ENCODE measurements around the gene ATP6V1B1.

The ATP6V1B1 gene

DNA sequence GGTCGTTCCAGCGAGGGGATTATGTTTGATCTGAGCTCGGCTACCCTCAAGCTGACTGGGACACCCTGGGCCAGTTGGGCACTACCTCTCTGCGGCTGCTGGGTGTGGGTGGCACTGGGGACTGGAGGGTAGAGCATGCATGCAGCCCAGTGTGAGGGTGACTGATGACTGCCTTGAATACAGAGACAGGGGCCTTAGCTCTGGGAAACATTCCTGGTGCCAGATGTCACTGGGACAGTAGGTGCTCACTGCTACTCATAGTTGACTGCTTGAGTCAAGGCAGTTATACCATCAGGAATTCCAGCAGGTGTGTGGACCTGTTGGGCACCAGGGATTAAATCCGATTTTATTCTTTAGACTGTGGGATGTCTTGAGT is 33.6 kb upstream of the ATP6V1B1 start:
- DNase-seq, result no peak

DNA sequence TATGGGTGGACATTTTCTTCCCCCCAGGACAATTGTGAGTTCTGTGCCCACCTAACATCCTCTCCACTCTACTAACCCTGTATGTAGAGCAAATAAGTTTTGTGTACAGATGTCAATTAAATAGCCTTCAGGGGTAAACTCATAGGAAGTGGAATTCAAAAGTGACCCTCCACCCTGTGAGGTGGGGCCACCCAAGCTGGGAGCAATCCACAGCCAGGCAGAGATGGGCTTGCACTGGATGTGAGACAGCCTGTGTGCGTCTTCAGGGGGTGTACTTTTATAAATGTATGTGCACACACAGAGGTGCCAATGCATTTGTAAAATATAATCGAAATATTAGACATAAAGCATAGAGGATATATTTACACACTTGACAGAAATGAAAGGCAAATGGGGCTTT is 33.1 kb upstream of the ATP6V1B1 start:
- DNase-seq, result no peak

DNA sequence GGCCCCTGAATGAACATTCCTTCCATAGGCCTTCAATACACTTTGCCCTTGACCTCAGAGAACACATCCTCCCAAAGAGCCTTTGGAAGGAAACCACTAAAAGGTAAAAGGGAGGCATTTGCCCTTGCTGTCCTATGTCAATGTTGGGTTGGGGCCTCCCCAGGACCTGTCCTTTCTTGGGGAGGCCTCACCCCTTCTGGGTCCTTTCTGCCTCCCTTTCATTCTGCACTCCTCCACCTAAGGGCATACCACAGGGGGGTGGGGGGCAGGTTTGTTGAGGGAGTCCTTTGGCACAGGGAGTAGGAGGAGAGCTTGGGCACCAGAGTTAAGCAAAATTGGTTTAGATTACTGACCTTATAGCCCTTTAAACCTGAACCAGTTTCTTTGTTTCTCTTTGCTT is 32.5 kb upstream of the ATP6V1B1 start:
- DNase-seq, result no peak

DNA sequence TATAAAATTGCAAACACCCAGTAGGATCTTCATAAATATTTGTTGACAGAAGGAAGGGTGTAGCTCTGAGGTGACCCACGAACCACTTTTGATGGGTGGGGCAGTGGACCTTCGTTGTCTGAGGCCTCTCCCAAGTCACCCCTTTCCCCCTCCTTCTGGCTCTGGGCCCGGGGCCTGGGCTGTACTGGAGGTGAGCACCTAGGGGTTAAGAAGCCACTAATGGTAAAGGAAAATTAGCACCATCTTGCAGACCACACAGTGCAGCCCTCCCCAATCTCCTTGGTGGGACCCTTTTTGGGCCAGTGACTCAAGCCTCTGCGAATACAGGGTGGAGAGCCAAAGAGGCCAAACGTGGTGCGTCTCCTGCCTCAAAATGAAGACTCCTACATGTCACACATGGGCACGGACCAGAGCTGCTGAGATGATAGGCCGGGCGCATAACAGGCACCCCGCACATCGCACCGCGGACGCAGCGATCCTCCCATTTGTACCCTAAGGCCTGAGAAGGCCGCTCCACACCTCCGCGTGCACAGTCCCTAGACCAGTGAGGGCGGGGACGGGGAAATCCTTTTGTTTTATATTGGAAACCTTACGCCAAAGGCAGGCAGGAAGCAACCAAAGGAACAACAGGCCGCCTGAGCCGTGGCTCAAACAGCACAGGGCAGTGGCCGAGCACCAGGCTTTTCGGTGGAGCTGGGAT is 31.9 kb upstream of the ATP6V1B1 start:
- DNase-seq, result no peak

DNA sequence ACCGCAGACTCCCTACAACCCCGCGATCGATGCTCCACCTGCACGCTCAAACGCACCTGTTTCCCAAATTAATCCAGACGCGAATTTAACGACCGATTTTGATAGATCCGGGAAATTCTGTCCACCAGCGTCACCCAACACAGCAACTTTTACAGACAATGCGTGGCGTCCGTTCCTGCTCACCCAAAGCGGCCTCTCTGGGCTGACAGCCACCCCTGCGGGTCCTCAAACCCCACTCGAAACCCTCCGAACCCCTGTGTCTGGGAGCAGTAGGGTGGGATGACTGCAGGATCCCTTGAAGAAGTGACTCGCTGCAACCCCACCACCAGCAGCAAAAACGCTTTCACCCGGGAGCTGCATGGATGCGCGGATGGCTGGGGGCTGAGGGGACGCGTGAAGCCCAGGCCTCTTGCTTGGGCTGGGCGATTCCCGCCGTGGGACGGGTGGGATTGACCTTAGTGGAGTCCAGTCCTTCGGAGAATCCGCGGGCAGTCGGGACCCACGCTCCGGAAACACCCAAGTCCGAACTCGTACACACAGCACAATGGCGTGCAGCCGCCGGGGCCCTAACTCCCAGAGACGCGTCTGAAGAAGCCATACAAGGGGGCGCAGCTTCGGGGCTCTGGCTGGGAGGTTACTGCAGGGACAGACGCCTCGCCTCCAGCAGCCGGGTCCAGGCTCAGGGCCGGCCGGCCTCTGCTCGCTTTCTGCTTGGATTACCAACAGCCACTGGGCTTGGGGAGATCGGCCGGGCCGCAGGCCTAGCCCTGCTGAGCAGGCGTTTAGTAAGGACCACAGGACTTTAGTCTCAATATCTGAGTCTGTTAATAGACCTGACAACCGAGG is 31.1 kb upstream of the ATP6V1B1 start:
- DNase-seq, result no peak

DNA sequence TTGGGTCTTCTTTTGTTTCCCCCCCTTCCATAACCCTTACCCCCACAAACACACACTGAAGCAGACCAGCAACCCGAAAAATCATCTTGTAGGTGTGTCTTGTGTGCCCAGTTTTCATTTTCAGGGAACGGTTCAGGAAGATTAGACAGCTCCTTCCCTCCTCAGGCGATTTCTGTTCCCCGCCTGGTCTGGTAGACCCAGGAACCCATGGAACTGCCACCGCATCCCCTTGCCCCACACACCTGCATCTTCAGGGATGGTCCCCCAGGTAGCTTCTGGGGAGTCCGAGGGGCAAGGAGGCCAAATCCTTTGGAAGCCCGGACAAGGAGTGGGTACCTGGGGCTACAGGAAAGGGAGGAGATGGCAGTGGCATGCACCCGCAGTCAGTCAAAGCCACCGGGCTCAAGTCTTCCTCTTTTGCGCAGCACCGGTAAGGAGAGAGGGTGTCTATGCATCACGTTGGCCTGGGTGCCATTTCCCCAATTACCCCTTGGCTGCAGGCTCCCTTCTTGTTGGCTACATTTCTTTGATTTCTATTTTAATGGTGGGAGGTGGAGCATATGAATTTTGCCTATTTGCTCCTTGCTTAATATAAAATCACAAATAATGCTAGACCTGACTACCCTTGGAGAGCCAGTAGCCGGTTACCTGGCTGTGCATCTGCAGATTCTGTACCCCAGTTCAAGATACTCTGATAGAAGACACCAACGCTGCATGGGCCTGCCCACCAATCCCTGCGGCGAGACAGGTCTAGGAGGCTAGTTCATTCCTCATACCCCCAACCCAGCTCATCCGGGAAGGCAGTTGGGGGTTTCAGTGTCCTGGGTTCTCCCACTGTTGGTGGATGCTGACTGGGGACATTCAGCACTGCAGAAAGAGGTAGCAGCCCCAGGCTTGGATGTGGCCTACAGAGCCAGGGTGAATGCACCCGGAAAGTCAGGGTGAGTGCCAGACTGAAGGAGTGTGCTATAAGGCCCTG is 30.0 kb upstream of the ATP6V1B1 start:
- DNase-seq, result no peak

DNA sequence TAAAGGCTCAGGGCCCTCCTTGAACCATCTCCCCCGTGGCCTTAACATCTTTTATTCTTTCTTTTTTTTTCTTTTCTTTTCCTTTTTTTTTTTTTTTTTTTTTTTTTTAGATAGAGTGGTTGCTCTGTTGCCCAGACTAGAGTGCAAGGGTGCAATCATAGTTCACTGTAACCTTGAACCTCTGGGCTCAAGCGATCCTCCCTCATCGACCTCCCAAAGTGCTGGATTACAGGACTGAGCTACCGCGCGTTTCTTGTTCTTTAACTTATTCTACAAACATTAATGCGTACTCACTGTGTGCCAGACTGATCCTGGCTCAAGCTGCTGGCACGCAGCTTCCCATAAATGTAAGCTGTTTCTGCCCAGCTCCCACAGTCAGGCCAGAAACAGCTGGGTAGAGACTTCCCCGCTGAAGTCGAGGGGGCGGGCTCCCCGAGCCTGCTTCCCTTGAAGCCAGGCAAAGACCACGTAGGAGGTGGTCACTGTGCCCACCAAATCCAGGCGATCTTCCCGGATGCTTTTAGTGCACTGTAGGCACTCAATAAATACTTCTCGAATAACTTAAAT is 29.2 kb upstream of the ATP6V1B1 start:
- no peak for DNase-seq

DNA sequence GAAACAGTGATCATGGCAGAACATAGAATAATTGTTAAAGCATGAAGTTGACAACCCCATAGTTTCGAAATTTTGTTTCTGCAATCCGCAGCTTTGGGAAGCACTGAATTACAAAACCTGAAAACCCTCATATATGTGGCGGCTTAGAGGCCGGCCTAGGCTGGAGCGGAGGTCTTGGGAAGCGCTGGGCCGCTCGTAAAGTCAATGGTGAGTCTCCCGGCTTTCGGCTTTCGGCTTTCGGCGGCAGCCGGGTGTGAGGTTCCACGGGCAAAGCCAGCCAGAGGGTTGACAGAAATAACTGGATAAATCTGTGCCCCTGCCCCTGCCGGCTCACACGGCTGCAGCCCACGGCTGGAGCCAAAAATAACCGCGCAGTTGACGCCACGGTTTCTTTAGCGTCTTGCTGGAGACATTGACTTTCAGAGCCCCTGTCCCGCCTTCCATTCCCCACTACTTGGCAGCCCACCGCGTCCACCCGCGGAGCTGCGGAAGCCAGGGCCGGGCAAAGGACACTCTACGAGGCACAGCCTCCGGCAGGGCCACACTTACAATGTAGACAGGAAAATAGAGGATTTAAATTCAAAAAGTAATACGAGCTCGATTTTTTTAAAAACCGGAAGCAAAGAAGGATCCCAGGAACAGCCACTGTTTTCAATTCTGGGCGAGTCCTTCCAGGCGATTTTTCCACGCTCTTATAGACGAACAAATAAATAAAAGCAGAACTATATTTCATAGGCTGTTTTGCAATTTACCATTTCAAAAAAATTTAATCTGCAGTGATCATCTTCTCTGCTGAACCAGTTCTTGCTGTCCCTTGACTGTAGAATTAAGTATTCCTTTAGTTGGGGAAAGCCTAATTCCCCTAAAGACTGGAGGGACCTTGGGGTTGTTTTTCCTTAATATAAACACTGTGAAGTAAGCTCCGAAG is 28.3 kb upstream of the ATP6V1B1 start:
- DNase-seq, result no peak

DNA sequence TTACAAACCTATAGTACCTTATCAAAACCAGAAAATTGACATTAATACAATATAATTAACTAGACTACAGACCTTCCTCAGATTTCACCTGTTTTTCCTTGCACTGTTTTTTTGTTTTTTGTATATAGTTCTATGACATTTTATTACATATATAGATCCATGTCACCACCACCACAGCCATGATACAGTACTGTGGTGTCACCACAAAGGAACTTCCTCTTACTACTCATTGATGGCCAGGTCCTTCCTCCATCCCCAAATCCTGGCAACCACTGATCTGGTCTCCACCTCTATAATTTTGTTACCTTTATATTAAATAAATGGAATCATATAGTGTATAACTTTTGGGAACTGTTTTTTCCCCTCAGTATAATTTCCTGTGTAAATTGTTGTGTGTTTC is 19.4 kb upstream of the ATP6V1B1 start:
- DNase-seq, result no peak

DNA sequence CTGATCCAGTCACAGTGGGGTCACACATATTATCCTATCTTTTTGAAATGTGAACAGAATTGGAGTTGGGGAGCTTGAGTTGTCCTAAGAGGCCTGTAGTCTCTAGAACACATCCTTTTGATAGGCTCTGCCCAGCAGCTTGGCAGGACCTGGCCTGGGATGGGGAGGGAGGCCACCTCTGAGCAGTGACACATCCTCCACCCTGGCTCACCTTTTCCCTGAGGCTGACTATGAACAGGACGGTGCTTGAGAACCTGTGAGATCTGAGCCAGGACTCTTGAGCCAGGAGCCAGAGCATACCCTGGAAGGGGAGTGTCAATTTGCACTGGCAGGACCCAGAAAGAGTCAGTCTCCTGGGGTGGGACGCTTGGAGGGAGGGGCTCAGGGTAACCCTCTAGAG is 17.7 kb upstream of the ATP6V1B1 start:
- DNase-seq, result no peak

DNA sequence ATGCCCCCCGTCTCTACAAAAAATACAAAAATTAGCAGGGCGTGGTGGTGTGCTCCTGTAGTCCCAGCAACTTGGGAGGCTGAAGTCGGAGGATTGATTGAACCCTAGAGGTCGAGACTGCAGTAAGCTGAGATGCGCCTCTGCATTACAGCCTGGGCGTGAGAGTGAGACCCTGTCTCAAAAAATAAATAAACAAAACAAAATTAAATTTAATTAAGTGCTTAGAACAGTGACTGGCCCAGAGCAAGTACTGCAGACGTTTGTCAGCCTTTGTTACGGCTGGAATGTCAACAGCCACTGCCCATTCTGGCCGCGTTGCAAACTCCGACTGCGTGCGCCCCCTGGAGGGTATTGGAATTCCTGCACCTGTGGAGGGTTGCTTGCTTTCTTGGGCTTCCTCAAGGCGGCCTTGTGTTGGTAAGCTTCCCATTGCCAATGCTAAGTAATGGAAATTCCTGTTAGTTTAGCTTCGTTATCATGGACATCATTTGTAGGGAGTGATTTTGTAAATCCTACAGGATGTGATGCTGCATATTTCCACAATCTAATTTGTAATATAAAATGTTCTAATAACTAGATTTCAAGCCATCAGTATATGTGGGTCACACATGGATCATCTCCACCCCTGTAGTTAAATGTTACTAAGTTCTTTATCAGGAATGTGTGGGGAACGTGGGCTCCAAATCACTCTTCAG is 15.9 kb upstream of the ATP6V1B1 start:
- DNase-seq, result peak; percentile 35 to 72 (median 62)

DNA sequence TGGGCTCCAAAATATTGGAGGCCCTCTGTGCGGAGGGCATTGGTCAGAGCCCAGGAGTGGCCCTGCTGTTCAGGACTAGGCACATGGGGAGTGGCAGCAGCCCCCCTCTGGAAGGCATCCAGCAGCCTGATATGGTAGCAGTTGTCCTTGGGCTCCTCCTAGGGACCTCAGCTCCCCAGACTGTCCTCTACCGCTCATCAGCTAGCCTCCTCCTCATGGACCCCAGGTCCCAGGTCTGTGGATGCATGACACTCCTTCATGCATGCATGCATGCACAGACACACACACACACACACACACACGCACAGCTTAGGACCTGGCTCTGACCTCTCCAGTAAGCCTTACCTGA is 15.4 kb upstream of the ATP6V1B1 start:
- DNase-seq, result no peak

DNA sequence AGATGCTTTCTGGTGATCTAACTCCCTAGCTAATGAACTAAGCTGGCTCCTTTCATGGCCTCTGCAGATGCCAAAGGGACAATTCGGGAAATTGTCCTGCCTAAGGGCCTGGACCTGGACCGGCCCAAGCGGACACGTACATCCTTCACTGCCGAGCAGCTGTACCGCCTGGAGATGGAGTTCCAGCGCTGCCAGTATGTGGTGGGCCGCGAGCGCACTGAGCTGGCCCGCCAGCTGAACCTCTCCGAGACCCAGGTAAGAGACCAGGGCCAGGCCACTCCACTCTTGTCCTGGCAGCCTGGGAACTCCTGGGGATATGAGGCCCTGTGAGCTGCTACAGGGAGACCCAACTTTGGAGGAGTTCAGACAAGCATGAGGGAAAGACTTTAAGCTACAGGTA is 14.7 kb upstream of the ATP6V1B1 start:
- DNase-seq, result no peak

DNA sequence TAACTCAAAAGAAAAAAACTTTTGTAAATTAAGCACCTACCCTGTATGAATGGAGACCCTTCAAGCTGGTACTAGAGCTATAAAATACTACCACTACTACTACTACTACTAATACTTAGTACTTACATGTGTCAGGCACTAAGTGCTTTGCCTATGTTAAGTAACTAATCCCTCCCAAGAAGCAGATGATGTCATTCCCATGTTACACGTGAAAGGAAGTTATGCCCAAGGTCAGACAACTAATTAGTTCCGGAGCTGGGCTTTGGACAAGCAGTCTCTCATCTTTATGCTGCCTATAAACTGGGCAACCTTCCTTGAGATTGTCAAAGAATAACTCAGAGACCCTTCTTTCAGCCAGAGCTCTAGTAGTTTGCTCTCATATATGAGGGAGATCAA is 13.9 kb upstream of the ATP6V1B1 start:
- DNase-seq, result no peak

DNA sequence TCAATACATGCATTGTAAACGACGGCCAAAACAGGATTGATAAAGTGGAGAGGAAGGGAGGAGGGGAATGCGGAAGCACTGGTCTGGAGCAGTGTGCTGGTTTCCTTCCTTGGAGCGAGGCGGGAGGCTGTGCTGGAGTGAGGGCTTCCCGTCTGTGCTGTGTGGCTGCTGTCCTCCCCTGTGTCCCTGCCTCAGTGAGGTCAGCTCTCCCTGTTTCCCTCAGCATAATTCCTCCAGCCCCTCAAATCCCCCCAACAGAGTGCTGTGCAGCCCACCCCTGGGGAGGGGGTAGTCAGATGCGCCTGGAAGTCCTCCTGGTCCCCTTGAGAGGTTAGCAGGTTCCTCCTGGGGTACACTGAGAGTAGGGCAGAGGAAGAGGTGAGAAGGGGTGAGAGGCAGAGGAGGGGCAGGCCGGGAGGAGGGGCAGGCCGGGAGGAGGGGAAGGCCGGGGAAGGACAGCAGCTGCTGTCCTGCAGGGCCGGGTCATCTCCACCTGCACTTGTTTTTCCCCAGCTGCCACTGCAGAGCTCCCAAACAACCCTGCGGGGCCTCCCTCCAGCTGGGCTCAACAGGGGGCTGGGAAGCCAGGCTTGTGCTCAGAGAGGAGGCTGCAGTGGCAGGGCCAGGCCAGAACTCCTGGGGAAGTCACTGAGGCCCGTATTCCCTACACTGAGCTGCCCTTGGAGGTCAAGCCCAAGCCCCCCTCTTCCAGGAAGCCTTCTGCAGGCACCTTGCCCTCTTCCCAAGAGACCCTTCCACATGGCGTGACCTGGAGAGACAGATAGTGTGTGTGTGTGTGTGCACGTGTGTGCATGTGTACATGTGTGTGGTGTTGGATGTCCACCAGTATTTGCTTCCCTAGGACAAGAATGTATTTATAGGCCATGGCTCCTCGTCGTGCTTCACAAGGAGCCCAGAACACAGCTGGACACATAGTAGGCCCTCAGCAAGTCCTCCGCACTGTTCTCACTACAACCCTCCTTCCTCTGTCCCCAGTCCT is 13.2 kb upstream of the ATP6V1B1 start:
- no peak for DNase-seq

DNA sequence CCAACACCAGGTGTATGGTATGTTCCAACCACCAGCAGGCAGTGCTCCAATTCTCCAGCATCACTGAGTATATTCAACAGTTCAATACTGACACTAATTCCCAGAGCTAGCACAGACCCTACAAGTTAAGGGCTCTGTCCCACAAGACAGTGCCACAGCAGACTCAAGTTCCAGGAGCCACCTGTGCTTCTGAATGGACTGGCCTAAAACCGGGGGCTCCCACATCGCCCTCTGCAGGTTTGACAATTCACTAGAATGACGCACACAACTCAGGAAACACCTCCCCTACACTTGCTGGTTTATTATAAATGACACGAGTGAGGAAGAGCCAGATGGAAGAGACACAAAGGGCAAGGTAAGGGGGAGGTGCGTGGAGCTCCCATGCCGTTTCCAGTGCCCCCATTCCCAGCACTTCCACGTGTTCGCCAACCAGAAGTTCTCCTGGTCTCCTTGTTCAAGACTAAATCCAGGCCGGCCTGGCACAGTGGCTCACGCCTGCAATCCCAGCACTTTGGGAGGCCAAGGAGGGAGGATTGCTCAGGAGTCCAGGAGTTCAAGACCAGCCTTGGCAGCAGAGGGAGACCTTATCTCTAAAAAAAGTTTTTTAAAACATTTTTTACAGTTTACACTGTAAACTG is 12.2 kb upstream of the ATP6V1B1 start:
- DNase-seq, result no peak

DNA sequence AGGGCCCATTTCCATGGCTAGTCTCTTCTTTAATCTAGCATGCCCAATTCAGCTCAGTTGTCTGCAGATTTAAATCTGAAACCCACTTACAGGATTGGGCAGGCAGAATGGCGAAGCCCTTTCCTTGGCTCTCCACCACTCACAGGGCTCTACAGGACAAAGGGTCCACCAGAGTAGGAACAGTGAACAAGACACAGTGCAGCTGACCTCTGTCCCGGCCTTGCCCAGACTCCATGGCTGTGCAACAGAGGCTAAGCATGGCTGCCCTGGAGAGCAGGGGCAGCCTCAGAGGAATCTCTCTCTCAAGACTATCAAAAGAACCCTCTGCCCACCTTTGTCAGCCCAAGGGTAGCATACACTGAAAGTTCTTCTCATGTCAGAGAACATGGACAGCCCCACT is 9.7 kb upstream of the ATP6V1B1 start:
- DNase-seq, result no peak

DNA sequence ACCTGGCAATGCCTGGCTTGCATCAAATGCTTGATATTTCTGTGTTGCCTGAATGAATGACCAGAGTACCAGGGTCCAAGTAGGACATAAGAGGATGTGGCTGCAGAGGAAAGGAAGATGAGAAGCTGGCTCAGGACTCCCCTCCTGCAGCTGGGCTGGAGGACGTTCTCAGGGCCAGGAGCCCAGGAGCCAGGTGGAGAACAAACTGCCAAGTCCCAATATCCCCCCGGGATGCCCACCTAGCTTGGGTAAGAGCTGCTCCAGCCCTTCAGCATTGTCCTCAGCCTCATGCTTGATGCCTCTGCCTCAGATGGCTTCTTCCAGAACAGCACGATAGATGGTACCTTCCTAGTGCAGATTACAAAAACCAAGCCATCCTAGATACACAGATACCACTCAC is 8.6 kb upstream of the ATP6V1B1 start:
- no peak for DNase-seq

DNA sequence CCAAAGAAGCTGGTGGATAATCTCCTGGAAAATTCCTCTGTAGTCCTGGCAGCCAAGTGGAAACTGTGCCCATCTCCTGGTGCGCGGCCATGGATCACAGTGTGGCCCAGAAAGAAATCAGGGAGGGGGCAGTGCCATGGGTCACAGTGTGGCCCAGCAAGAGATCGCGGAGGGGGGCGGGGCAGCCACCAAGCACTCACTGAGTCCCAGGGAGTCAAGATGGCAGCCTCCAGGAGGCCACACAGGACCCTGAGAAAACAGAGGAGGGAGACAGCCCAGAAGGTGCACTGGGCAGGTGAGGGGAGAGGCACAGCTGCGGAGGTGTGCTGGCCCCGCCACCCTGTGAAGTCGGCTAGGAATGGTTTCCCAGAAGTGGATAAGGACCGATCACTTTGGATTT is 8.1 kb upstream of the ATP6V1B1 start:
- DNase-seq, result no peak

DNA sequence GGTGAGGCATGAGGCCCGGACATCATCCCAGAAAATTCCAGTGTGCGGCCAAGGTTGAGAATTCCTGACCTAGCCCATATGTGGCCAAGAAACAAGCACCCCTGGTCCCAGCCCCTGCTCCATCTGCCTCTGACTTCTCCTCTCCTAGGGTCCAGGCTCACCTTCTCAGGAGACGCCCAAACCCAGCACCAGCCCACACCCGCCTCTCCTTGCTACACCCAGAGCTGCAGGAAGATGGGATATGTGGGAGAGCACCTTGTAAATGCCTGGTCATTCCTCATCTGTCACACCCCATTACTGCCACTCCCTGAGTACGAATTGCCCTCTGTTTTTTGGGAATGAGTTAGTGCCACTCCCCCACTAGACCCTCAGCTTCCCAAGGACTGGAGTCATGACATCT is 7.3 kb upstream of the ATP6V1B1 start:
- DNase-seq, result no peak

All from activated naive CD4-positive, alpha-beta T cell (primary cell).